Endothelial cell of umbilical vein (primary cell): ENCODE data around the gene DAB2IP. TPM values are rescaled to one million over a fixed set of nuclear protein-coding genes. Genes with fewer than 3 reads are reported as not detected.

ENCODE experiments used
- BruUV-seq: library from RNA; stranded (reverse); fragments of 400-500 nt; replicated peaks from 2 replicates; lab custom pipeline; 2021; lab: Mats Ljungman, UMichigan
- CTCF ChIA-PET: fragments of 300-600, 350-600 bp; sonication (Branson Sonifier 250); formaldehyde crosslinking; loops from one replicate; lab custom pipeline; 2021; ENCODE audit warnings: antibody characterized with exemption, inconsistent platforms; lab: Charles Lee
- POLR2A ChIA-PET: fragments of 300-600, 350-600 bp; sonication (Branson Sonifier 250); formaldehyde crosslinking; loops from one replicate; lab custom pipeline; 2021; ENCODE audit warnings: antibody characterized with exemption, inconsistent platforms; lab: Charles Lee
- DNase-seq: peaks from one replicate; pipeline ENCODE4 v3.0.0-alpha.2; 2011; ENCODE audit warnings: low read depth, low spot score
- FAIRE-seq: peaks from 2 replicates; lab custom pipeline; 2011; peaks lifted over from hg19 to GRCh38; lab: Jason Lieb, UNC
- H2AFZ ChIP-seq: 2 replicates; pipeline ENCODE4 v1.6.0; 2012; ENCODE audit warnings: low read depth, low read length, control low read depth, inconsistent platforms
- H3K27ac ChIP-seq: 2 replicates; pipeline ENCODE4 v1.5.1; 2011; ENCODE audit warnings: low read depth, mild to moderate bottlenecking, control low read depth, low read length, moderate library complexity; ENCODE audit not compliant: insufficient read depth
- H3K27me3 ChIP-seq, 2 experiments: 2 replicates each; pipeline versions ENCODE4 v1.6.0 to v1.6.1; 2011; ENCODE audit warnings: low read length in 2 of 2, mixed read lengths in 1 of 2; ENCODE audit not compliant: control insufficient read depth in 2 of 2, insufficient read depth in 2 of 2
- H3K36me3 ChIP-seq, 2 experiments: 2 replicates in 1 of 2; 3 replicates in 1 of 2; pipeline ENCODE4 v1.5.1; 2011; ENCODE audit warnings: low read length in 2 of 2, mild to moderate bottlenecking in 1 of 2, moderate library complexity in 1 of 2; ENCODE audit not compliant: control insufficient read depth in 2 of 2, insufficient read depth in 2 of 2; ENCODE audit errors: extremely low read depth in 1 of 2
- H3K4me1 ChIP-seq: 3 replicates; pipeline ENCODE4 v1.5.1; 2011; ENCODE audit warnings: mild to moderate bottlenecking, low read length; ENCODE audit not compliant: control insufficient read depth, insufficient read depth; ENCODE audit errors: extremely low read depth
- H3K4me2 ChIP-seq: 2 replicates; pipeline ENCODE4 v1.6.1; 2011; ENCODE audit warnings: low read length, control low read depth, mixed read lengths; ENCODE audit not compliant: insufficient read depth
- H3K4me3 ChIP-seq, 3 experiments: fragments of 200-600 bp in 1 of 3; sonication (generic), shearing (Covaris generic) in 1 of 3; replicated peaks in 1 of 3; 2 replicates each; pipeline ENCODE4 v1.5.1; 2011 to 2016; ENCODE audit warnings: control low read depth in 3 of 3, low read length in 3 of 3, mild to moderate bottlenecking in 2 of 3, inconsistent platforms in 1 of 3, low read depth in 1 of 3, moderate library complexity in 1 of 3; ENCODE audit not compliant: insufficient read depth in 1 of 3
- H3K79me2 ChIP-seq: 2 replicates; pipeline ENCODE4 v1.6.0; 2012; ENCODE audit warnings: low read length, inconsistent platforms; ENCODE audit not compliant: control insufficient read depth, insufficient read depth
- H3K9ac ChIP-seq: replicated peaks from 2 replicates; pipeline ENCODE3; 2011; ENCODE audit warnings: low read length, control low read depth; ENCODE audit not compliant: insufficient read depth; ENCODE audit errors: extremely low read depth
- H3K9me1 ChIP-seq: replicated peaks from 3 replicates; pipeline ENCODE4 v1.6.0; 2011; ENCODE audit warnings: mild to moderate bottlenecking, low read length; ENCODE audit not compliant: control insufficient read depth, insufficient read depth; ENCODE audit errors: extremely low read depth
- H3K9me3 ChIP-seq: replicated peaks from 2 replicates; pipeline ENCODE4 v1.5.1; 2012; ENCODE audit warnings: low read length, inconsistent platforms; ENCODE audit not compliant: control insufficient read depth, insufficient read depth
- H4K20me1 ChIP-seq: replicated peaks from 2 replicates; pipeline ENCODE3; 2011; ENCODE audit warnings: mild to moderate bottlenecking, low read length; ENCODE audit not compliant: control insufficient read depth, insufficient read depth; ENCODE audit errors: extremely low read depth
- EZH2 ChIP-seq: IDR thresholded peaks from 2 replicates; pipeline ENCODE4 v1.6.1; 2012; ENCODE audit warnings: borderline replicate concordance, low read depth, mild to moderate bottlenecking, moderate library complexity, low read length, inconsistent platforms; ENCODE audit not compliant: severe bottlenecking
- GATA2 ChIP-seq: IDR thresholded peaks from 2 replicates; pipeline ENCODE4 v1.7.0; 2011; ENCODE audit warnings: low read depth, mild to moderate bottlenecking, moderate library complexity, mixed read lengths, low read length; ENCODE audit not compliant: insufficient read length, insufficient read depth
- JUN ChIP-seq: IDR thresholded peaks from 2 replicates; pipeline ENCODE4 v1.6.1; 2011; ENCODE audit warnings: borderline replicate concordance, low read depth; ENCODE audit not compliant: insufficient read length, insufficient read depth
- MYC ChIP-seq: IDR thresholded peaks from one replicate; pipeline ENCODE4 v1.6.1; 2011; ENCODE audit warnings: mild to moderate bottlenecking, low read depth, low read length
- POLR2A ChIP-seq: IDR thresholded peaks from 2 replicates; pipeline ENCODE4 v1.6.1; 2012; ENCODE audit warnings: low read depth, mild to moderate bottlenecking, control low read depth, low read length
- POLR2AphosphoS5 ChIP-seq: IDR thresholded peaks from 2 replicates; pipeline ENCODE4 v1.6.1; 2012; ENCODE audit warnings: low read depth, mild to moderate bottlenecking, control low read depth, low read length, moderate library complexity; ENCODE audit not compliant: insufficient read depth
- dilution Hi-C: fragments of 300-500 bp; cut with MboI; formaldehyde crosslinking; loops from one replicate; pipeline ENCODE4 v1.15.0; 2019; ENCODE audit warnings: low sequenced_read_pairs; ENCODE audit not compliant: extremely low pct_ligation_motif_present
- intact Hi-C: fragments of 100-400 bp; cut with micrococcal nuclease; formaldehyde crosslinking; loops from one replicate; pipeline ENCODE4 v1.10.0; 2022
- polyA plus RNA-seq, 4 experiments: library from polyadenylated mRNA; depleted of rRNA in 3 of 4; stranded (reverse) in 3 of 4; unstranded in 1 of 4; fragments of >200 nt; gene quantifications; 2 replicates each; pipeline versions ENCODE4 v1.2.1 to v1.2.3, GENCODE V29; 2011 to 2012; ENCODE audit warnings: missing spikeins in 1 of 4
- total RNA-seq: library from RNA; stranded (reverse); gene quantifications from 2 replicates; pipeline ENCODE4 v1.2.3, GENCODE V29; 2021
- TF ChIP-seq, protein P1 (sequence below): IDR thresholded peaks from 2 replicates; pipeline ENCODE4 v1.6.1; 2011; ENCODE audit not compliant: insufficient read depth, insufficient read length
- TF ChIP-seq, protein P2 (sequence below), 2 donors: IDR thresholded peaks; 1 replicate in 1 of 2; 2 replicates in 1 of 2; pipeline ENCODE4 v1.5.1; 2011; ENCODE audit warnings: low read length in 2 of 2, mild to moderate bottlenecking in 2 of 2, moderate library complexity in 2 of 2, control low read depth in 1 of 2, inconsistent platforms in 1 of 2, low read depth in 1 of 2; ENCODE audit not compliant: insufficient read depth in 1 of 2; ENCODE audit errors: extremely low read depth in 1 of 2

Gene DAB2IP
- total and polyA plus RNA-seq, 2 donors (not counting 3 experiments of a cell fraction or from before 2014, with no cell fraction given): 29.2 to 53.6 TPM

DNA sequence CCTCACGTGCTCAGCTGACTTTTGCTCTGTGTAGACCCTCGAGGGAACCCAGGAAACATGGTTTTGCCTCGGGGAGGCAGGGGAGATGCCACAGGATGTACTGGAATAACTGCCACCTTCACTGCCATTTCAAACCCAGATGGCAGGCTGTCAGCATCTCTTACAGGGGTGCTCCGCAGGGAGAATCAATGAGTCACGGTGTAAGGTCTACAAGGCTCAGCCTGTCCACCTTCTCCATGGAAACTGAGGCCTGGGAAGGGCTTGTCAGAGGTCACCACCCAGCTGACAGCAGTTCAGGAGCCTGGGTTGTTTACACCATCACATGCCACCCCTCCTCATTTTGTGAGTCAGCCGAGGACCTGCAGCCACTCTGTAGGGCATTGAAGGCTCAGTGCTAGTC lies 30.8 kb downstream of the DAB2IP start:
- no peak for DNase-seq
- intact Hi-C loops (no loop called here), dilution Hi-C loops (no loop called here)
- H3K36me3 ChIP-seq: peaks cover 0 to 15% of the 10 kb centered on the region in 2 experiments
- H2AFZ ChIP-seq: no peak overlapping the region
- no peaks in the 10 kb centered on the region for H3K27me3 ChIP-seq
- no peaks in the 10 kb centered on the region for H4K20me1 ChIP-seq
- ChIA-PET POLR2A (no interaction called here), CTCF (interaction anchor here (1.5 to 7.8 kb wide), 8 partner anchors 8 to 279 kb away, joined by 3 to 143 read pairs (median 44); partner anchors contain the start of gene DAB2IP)
- no peak for FAIRE-seq
- H3K27ac ChIP-seq: no peak overlapping the region
- H3K79me2 ChIP-seq: no peaks in the 10 kb centered on the region
- no peak overlapping the region for H3K9ac ChIP-seq
- TF ChIP-seq EZH2 (no peak), POLR2AphosphoS5 (no peak), POLR2A (no peak), JUN (no peak), MYC (no peak), GATA2 (no peak)
- TF ChIP-seq, protein P1, sequence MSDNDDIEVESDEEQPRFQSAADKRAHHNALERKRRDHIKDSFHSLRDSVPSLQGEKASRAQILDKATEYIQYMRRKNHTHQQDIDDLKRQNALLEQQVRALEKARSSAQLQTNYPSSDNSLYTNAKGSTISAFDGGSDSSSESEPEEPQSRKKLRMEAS: no peak
- TF ChIP-seq, protein P2, sequence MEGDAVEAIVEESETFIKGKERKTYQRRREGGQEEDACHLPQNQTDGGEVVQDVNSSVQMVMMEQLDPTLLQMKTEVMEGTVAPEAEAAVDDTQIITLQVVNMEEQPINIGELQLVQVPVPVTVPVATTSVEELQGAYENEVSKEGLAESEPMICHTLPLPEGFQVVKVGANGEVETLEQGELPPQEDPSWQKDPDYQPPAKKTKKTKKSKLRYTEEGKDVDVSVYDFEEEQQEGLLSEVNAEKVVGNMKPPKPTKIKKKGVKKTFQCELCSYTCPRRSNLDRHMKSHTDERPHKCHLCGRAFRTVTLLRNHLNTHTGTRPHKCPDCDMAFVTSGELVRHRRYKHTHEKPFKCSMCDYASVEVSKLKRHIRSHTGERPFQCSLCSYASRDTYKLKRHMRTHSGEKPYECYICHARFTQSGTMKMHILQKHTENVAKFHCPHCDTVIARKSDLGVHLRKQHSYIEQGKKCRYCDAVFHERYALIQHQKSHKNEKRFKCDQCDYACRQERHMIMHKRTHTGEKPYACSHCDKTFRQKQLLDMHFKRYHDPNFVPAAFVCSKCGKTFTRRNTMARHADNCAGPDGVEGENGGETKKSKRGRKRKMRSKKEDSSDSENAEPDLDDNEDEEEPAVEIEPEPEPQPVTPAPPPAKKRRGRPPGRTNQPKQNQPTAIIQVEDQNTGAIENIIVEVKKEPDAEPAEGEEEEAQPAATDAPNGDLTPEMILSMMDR (IDR thresholded peaks at IDR 0.05; ENCODE audit: extremely low read depth in 1 of 2, insufficient read depth in 1 of 2, low read depth in 1 of 2, low read length in 2 of 2): no peak
- no peaks in the 10 kb centered on the region for H3K4me1 ChIP-seq
- BruUV-seq: no TSS peak
- no peak overlapping the region for H3K4me2 ChIP-seq
- no peaks in the 10 kb centered on the region for H3K9me1 ChIP-seq
- H3K4me3 ChIP-seq: no peak overlapping the region
- no peaks in the 10 kb centered on the region for H3K9me3 ChIP-seq
